Hematopoietic multipotent progenitor cell treated with erythropoietin and hydrocortisone succinate and interleukin-3 and kit ligand, for 6 days (in vitro differentiated cells): ENCODE data around the gene TUBA1C.
"Not testable (repeated sequence)": the region's sequence is repeated elsewhere in the genome, so short reads cannot be mapped to it uniquely, and the experiment has no call there.

Experiments
- DNase-seq: peaks from one replicate; pipeline ENCODE4 v3.0.0-alpha.2; 2015

TUBA1C gene

DNA sequence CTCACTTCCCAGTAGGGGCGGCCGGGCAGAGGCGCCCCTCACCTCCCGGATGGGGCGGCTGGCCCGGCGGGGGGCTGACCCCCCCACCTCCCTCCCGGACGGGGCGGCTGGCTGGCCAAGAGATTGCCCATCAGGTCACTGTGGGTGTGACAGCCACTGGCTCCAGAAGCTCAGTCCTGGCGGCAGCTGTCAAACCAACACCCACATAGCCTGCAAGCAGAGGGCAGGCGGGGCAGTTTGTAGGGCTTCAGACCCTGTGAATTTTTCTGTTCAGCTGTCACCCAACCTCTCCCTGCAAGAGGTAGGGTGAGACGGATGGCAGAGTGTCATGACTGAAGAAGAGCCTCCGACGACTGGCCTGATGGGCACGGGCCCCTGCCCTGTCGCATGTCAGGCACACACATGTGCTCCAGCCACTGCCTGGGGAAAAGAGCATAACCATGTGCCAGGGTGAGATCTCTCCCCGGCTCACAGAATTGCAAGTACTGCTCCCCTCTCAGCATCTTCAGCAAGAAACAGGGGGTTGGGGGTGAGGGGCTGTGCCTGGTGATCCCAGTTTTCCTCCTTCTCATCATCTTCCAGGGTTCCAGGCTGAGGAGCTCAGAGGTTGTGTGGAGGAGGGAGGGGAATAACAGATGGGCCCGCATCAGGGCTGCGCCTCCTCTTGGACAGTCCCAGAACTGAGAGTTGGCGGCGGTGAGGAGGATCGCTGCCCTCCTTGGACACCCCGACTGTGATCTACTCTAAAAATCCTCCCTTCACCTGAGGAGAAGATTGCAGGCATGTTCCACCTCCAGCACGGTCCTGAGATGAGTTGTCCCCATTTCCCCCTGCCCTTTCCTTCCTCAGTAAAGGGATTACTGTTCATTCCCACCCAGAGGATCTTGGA lies 18.9 kb downstream of the TUBA1C start:
- DNase-seq = no peak

DNA sequence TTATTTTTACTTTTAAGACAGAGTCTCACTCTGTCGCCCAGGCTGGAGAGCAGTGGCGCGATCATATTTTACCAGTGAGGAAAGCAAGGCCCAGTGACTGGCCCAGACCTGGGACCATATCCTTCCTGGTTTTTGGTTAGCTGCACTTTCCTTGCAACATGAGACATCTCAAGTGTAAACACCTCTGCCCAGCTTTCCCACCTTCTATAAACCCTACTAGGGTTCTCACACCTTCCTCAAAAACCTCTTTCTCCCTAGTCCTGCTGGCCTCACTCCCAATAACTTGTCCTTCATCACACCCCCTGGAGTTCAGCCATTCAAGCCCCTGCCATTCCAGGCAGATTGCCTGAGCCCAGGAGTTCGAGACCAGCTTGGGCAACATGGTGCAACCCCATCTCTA lies 19.8 kb downstream of the TUBA1C start:
- no peak for DNase-seq

- DNase-seq = no peak
Measured at GRCh38 chr12:49287876-49288275, 23.0 kb downstream of the TUBA1C start.

- peak; percentile 77 for DNase-seq
Measured at GRCh38 chr12:49288412-49288853, 23.6 kb downstream of the TUBA1C start.

DNA sequence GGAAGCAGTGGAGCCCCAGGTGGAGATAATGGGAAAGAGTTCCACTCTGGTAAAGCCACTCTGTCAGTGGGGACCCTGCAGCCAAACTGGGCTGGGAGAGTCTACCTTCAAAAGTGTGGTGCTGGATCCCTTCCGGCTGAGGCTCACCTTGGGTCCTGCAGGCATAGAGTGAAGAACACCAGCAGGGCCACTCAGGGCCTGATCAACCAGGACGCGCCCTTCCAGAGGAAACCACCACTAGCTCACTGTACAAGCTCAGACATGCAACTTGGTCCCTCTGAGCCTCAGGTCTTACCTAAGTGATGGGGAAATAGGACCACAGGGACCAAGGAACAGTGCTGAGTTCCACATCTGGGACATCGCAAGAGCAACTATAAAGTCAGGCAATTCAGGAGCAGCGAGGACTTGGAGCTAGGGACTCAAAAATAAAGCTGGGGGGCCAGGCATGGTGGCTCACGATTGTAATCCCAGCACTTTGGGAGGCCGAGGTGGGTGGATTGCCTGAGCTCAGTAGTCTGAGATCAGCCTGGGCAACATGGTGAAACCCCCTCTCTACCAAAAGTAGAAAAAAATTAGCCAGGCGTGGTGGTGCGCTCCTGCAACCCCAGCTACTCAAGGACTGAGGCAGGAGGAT lies 24.2 kb downstream of the TUBA1C start:
- no peak for DNase-seq

GRCh38 chr12:49292729-49293055 lies 27.8 kb downstream of the TUBA1C start:
- DNase-seq = no peak

DNA sequence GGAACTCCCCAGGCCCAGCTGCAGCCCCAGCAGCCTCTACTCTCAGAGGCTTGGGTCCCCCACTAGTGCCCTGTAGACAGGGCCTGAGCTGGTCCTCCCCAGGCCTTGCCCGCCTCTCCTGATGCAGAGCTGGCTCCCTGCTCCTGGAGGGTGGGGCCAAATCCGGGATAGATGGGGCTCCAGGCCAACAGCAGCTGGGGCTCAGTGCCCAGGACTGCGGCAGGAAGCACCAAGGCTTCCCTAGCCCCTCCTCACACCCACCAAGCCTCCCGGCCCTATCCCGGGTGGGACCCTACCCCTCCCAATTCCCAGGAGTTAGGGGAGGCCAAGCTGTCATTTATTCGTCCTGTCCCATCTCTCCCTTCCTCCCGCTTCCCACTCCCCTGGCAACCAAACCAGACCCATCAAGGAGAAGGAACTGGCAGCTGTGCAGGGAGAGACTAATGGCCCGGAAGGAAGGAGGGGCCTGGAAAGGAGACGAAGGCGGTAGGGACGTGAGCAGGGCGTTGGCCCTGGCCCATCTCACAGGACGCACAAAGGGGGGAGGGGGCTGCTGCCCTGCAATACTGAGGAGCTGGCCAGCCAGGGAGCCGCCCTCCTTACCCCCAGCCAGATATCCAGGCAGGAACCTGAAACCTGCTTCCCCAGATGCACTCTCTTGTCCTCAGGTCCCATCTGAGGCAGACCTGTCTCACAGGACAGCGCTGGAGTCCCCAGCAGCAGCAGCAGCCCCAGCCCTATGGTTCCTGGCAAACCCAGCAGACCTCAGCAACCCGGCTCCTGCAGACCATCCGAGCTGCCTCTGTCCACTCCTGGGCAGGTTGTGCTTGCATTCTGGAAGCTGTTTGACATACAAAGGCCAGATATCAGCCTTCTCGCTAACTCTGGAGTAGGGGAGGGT lies 28.4 kb downstream of the TUBA1C start:
- DNase-seq = no peak

- DNase-seq = no peak
Measured at GRCh38 chr12:49294086-49294803, 29.4 kb downstream of the TUBA1C start.

GRCh38 chr12:49294804-49295081 lies 29.9 kb downstream of the TUBA1C start:
- no peak for DNase-seq

DNA sequence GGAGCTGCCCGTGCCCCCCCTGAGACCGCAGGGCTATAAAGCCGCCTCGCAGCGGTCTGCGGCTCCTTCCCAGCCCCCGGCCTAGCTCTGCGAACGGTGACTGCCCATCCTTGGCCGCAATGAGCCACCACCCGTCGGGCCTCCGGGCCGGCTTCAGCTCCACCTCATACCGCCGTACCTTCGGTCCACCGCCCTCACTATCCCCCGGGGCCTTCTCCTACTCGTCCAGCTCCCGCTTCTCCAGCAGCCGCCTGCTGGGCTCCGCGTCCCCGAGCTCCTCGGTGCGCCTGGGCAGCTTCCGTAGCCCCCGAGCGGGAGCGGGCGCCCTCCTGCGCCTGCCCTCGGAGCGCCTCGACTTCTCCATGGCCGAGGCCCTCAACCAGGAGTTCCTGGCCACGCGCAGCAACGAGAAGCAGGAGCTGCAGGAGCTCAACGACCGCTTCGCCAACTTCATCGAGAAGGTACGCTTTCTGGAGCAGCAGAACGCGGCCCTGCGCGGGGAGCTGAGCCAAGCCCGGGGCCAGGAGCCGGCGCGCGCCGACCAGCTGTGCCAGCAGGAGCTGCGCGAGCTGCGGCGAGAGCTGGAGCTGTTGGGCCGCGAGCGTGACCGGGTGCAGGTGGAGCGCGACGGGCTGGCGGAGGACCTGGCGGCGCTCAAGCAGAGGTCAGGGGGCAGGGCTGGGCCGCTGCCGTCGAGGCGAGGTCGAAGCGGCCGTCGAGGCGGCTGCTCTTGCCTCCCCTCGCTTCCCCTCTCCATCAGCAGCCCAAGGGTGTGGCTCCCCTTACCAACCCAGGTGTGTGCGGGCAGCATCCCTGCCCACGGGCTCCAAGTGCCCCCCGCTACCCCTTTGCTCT lies 30.4 kb downstream of the TUBA1C start, which contains the start of gene PRPH:
Gene PRPH, plus strand, starts transcription at position 66 of the 855 bp plus-strand sequence. Its CDS starts 54 bp downstream, at position 120.
- peak; percentile 34 for DNase-seq

DNA sequence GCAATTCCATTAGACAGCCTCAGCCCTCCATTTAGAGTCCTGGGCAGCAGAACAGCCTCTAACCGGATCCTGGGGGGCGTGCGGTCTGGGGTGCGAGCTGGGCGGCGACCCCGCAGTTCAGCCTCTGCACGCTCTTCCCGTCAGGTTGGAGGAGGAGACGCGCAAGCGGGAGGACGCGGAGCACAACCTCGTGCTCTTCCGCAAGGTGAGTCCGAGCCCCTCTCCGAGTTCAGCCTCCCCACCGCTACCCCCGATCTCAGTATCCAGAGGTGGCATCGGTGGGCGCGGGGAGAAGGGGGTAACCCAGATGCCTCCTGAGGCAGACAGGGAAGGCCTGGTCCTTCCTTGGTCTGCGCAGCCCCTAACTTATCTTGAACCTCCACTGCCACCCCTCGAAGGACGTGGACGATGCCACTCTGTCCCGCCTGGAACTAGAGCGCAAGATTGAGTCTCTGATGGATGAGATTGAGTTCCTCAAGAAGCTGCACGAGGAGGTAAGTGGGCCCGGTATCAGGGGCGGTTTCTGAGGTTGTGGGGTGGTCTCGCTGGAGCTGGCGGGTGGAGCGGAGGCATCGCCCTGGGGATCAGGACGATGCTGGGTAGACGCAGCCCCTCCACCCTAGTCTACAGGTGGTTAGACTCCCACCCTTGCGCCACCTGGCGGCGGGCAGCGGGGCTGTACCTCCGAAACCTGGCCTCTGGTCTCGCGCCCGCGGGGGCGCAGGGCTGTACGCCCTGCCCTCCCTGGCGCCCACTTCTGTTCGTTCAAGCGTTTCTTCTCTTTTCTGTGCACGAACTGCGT lies 31.4 kb downstream of the TUBA1C start:
- DNase-seq = peak; percentile 71

GRCh38 chr12:49296836-49297694 lies 32.2 kb downstream of the TUBA1C start:
- peak; percentile 70 for DNase-seq

- no peak for DNase-seq
Measured at GRCh38 chr12:49297695-49298060, 32.8 kb downstream of the TUBA1C start.

GRCh38 chr12:49298160-49298559 lies 33.3 kb downstream of the TUBA1C start:
- peak; percentile 68 for DNase-seq

DNA sequence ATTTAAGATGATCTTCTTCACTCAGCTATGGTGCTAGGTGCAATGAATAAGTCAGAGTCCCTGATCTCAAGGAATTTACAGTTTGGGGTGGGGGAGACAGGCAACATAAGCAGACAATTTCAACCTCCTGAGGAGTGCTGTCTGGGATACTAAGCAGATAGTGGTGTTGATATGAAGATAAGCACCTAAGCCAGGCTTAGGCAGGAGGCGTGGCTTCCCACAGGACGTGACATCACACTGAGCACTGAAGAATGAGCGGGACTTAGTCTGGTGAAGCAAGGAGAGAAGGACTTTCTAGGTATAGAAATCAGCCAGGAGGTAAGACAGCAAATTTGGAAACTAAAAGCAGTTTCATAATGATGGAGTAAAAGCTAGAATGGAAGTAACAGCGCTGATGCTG lies 36.9 kb downstream of the TUBA1C start:
- DNase-seq = no peak

DNA sequence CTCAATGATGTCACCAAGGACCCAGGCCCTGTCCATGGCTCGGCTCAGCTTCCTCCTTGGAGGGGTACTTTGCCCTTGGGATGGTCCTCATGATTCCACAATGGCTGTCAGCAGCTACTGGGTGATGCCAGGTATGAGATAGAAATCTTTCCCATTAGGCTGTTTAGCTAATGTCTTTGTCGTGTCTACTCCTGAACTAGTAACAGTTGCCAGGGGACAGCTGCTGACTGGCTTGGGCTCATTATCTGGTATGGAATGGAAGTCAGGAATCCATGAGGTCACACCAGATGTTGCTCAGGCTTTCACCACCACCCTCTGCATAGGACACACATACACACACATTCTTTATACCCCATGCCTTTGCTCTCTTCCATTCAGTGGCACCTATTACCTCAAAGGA lies 39.3 kb downstream of the TUBA1C start:
- no peak for DNase-seq

DNA sequence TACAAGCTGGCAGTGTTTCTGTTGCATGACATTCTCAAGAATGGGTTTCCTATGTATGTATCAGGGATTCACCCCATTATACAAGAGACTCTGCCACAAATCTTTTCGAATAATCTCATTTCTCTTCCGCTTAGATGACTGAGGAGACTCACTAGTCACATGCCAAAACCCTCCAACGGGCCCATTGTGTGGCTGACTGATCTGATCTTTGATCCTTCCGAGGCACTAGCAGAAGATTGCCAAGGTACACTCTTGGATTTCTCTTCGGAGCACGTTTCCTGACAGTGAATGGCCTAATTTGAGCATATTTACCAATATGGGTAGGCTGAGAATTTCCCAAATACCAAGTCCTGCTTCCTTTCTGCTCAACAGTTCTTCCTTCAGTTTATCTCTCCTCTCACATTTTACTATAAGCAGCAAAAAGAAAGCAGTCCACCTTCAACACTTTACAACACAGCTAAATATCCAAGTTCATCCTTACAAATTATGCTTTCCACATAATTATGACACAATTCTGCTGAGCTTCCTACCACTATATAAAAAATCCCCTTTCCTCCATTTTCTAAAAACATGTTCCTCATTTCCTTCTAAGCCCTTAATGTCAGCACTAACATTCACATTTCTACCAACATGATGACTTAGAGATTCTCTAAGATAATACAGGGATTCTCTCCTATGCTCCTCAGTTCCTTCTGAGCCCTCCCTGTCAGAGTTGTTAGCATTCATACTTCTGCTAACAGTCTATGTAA lies 41.1 kb downstream of the TUBA1C start:
- no peak for DNase-seq

- no peak for DNase-seq
Measured at GRCh38 chr12:49309386-49309785, 44.5 kb downstream of the TUBA1C start.

DNA sequence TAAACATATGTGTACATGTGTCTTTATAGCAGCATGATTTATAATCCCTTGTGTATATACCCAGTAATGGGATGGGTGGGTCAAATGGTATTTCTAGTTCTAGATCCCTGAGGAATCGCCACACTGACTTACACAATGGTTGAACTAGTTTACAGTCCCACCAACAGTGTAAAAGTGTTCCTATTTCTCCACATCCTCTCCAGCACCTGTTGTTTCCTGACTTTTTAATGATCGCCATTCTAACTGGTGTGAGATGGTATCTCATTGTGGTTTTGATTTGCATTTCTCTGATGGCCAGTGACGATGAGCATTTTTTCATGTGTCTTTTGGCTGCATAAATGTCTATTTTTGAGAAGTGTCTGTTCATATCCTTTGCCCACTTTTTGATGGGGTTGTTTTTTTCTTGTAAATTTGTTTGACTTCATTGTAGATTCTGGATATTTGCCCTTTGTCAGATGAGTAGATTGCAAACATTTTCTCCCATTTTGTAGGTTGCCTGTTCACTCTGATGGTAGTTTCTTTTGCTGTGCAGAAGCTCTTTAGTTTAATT lies 45.6 kb downstream of the TUBA1C start:
- DNase-seq = not testable (repeated sequence)
